Stimulated activated effector memory CD8-positive, alpha-beta T cell treated with anti-CD3 and anti-CD28 coated beads, Interleukin-12 subunit alpha, Interleukin-12 subunit beta, amount 100 ng/mL, for 72 hours (primary cell): ENCODE measurements around the gene TNFSF12.

Source experiments
- ATAC-seq: fragments of 150-1000 bp; cut with Tn5 transposase; 2 replicates; pipeline ENCODE4 v1.10.0; 2021
- DNase-seq, 2 donors: peaks; one replicate each; pipeline ENCODE4 v3.0.0; 2021 to 2022; ENCODE audit warnings: low spot score in 2 of 2
- H3K27ac Mint-ChIP-seq: one replicate; pipeline ENCODE4 v1.8.0; 2022; ENCODE audit warnings: mild to moderate bottlenecking, mixed read lengths
- H3K36me3 Mint-ChIP-seq: one replicate; pipeline ENCODE4 v1.8.0; 2022; ENCODE audit warnings: mild to moderate bottlenecking, mixed read lengths
- H3K4me1 Mint-ChIP-seq: one replicate; pipeline ENCODE4 v1.8.0; 2022; ENCODE audit warnings: mixed read lengths
- H3K4me3 Mint-ChIP-seq: one replicate; pipeline ENCODE4 v1.8.0; 2022; ENCODE audit warnings: mild to moderate bottlenecking, mixed read lengths
- H3K9me3 Mint-ChIP-seq: one replicate; pipeline ENCODE4 v1.8.0; 2022; ENCODE audit warnings: mixed read lengths

TNFSF12 gene

DNA sequence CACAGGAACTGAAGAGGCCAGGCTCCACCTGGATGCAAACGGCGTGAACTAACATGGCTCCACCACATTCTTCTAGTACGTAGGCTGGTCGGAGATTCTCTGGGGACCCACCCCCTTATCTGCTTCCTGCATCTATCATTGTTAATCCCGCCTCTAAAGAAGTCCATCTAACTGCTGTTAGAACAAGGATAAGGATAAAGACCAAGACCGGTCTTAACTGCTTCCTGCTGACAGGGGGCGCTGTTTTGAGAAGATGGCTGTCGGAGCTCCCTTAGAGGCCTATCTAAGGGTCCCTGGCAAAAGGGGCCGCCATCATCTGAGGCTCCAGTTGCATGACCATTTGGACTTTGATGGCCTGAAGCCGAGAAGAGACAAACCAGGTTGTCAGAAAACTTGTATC, 25.8 kb upstream of the TNFSF12 start:
- peak; percentile 26 to 67 for DNase-seq
- no peak overlapping the region for H3K4me3 Mint-ChIP-seq
- H3K4me1 Mint-ChIP-seq: peaks cover 6% of the 10 kb centered on the region
- no peaks in the 10 kb centered on the region for H3K36me3 Mint-ChIP-seq
- H3K9me3 Mint-ChIP-seq: no peaks in the 10 kb centered on the region
- no peak overlapping the region for H3K27ac Mint-ChIP-seq
- peak; percentile 75 for ATAC-seq

DNA sequence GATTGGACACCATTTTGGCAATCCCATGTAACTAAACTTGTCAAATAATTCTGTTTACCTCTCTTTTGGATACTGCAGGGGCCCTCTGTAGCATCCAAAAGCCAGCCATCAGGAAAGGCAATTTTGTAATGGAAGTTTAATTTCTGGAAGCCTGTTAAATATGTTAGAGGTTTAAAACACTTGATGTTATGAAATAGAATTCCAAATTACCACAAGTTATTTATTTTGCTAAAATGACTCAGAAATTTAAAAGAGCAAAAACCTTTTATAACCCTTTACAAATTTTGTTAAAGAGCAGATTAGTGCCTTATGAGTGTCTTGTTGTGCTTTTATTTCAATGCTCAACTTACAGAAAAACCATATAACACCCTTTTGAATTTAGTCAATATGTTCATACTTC, 20.0 kb upstream of the TNFSF12 start:
- Mint-ChIP-seq H3K4me1 (no peaks in the 10 kb centered on the region), H3K27ac (no peak overlapping the region), H3K9me3 (no peaks in the 10 kb centered on the region), H3K36me3 (no peaks in the 10 kb centered on the region), H3K4me3 (no peak overlapping the region)
- ATAC-seq (no peak), DNase-seq (no peak)

DNA sequence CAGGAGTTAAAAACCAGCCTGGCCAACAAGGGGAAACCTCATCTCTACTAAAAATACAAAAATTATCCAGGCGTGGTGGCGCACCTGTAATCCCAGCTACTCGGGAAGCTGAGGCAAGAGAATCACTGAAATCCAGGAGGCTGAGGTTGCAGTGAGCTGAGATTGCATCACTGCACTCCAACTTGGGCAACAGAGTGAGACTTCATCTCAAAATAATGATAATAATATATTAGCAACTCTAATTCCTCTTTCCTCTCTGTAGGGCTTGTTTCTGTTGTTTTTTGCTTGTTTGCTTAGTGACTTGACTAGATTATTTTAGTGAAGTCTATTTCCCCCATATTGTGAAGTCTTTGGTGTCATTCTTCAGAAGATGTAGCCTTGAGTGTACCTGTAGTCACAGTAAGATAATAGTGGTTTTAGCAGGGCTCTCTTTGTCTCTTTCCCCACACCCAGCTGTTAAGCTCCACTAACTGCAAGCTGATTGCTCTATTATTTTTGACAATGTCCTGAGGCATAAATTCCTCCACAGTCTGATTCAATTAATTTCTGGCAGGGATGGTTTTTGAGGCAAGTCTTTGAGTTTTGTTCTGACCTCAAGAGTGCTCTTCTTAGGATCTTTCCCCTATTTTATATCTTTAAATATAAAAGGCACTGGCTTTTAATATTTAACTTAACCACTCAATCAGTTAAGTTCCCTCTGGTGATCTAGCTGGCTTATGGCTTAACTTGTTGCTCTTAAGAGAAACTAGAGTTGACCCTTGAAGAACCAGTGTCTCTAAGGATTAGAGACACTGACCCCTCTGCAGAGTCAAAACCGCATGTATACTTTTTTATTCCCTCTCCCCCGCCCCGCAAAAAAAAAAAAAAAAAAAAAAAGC, 18.6 kb upstream of the TNFSF12 start:
- Mint-ChIP-seq H3K4me1 (no peaks in the 10 kb centered on the region), H3K9me3 (no peaks in the 10 kb centered on the region), H3K4me3 (no peak overlapping the region), H3K27ac (no peak overlapping the region), H3K36me3 (no peaks in the 10 kb centered on the region)
- DNase-seq (no peak), ATAC-seq (no peak)

DNA sequence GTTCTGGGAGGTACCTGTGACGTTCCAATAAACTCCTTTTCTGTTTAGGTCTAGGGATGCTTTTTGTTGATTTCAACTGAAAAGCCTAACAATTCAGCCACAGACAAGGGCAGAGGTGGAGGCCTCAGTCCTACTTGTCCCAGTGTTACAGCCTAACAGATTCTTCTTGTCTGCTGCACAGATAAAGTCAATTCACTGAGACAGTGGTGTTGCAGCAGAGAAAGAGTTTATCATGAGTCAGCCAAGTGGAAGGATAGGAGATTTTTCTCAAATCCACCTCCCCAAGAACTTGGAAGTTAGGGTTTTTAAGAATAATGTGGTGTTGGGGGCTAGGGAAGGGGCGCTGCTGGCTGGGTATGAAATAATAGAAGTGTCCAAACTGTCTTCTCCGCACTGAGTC, 10.8 kb upstream of the TNFSF12 start:
- Mint-ChIP-seq H3K9me3 (no peaks in the 10 kb centered on the region), H3K4me3 (no peak overlapping the region), H3K4me1 (no peaks in the 10 kb centered on the region), H3K27ac (no peak overlapping the region), H3K36me3 (no peaks in the 10 kb centered on the region)
- DNase-seq: no peak
- ATAC-seq: no peak

DNA sequence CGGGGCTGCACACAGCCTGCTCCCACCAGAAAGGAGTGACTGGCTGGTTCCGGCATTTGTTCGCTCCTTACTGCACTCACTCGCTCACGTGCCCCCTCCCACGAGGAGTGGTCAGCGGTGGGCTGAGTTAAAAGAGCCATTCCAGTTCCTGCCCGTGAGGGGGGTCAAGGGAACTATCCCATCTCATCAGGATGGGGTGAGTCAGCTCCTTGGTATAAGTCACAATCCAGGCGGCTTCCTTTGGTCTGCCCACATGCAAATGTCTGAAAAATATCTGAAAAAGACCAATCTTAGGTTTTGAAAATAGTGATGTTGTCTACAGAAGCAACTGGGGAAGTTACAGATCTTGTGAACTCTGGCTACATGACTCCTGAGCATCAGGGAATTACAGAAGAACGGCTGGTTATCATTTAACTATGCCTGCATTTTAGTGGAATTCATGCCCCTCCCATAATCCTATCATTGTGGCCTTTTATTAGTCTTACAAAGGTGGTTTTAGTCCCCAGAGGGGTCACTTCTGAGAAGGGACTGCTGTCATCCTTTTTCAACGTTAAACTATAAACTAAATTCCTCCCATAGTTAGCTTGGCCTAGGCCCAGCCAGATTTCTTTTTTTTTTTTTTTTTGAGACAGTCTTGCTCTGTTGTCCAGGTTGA, 9.8 kb upstream of the TNFSF12 start:
- no peak for ATAC-seq
- Mint-ChIP-seq H3K27ac (no peak overlapping the region), H3K4me1 (no peaks in the 10 kb centered on the region), H3K36me3 (no peaks in the 10 kb centered on the region), H3K4me3 (no peak overlapping the region), H3K9me3 (no peaks in the 10 kb centered on the region)
- no peak for DNase-seq

DNA sequence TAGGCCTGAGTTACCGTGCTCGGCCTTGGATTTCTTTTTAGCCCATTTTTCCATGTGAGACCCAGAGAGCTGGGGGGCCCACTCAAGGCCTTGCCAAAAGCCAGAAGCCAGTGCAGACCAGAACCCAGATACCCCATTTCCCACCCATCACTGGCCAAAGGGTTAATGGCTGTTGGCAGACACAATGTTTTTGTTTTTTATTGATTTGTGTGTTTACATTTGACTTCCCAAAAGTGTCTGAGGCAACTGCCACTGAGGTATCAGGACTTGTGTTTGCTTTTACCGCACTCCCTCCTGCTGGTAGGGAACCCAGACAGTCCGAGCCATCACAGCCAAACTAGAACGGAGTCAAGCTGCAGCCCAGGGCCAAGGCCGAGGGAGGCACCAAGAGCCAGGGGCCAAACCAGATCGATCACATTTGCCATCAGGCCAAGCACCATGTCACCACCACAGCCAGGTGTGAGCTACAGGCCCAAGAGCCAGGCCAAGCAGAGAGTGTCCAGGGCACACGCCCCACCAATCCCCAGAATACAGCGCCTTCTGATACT, 7.7 kb upstream of the TNFSF12 start:
- no peak for ATAC-seq
- no peak for DNase-seq
- no peak overlapping the region for H3K4me3 Mint-ChIP-seq
- no peaks in the 10 kb centered on the region for H3K9me3 Mint-ChIP-seq
- no peak overlapping the region for H3K27ac Mint-ChIP-seq
- H3K36me3 Mint-ChIP-seq: no peaks in the 10 kb centered on the region
- H3K4me1 Mint-ChIP-seq: no peaks in the 10 kb centered on the region

DNA sequence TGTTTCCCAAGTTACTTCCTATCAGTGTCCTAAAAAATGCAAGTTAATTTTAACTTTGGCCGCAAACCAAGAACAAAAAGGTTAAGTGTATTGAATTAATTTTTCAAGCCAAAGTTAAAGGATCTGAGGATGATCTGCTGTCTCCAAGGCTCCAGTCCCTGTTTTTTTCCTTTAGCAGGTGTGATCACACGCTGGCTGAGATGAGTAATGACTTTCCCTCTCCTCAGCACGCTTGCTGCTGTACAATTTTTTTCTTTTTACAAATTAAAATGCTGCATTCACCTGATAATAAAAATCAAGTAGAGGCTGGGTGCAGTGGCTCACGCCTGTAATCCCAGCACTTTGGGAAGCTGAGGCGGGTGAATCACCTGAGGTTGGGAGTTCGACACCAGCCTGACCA, 3.9 kb upstream of the TNFSF12 start:
- DNase-seq (no peak), ATAC-seq (no peak)
- Mint-ChIP-seq H3K9me3 (no peaks in the 10 kb centered on the region), H3K4me1 (peaks cover 21% of the 10 kb centered on the region), H3K27ac (no peak overlapping the region), H3K4me3 (no peak overlapping the region), H3K36me3 (no peaks in the 10 kb centered on the region)

DNA sequence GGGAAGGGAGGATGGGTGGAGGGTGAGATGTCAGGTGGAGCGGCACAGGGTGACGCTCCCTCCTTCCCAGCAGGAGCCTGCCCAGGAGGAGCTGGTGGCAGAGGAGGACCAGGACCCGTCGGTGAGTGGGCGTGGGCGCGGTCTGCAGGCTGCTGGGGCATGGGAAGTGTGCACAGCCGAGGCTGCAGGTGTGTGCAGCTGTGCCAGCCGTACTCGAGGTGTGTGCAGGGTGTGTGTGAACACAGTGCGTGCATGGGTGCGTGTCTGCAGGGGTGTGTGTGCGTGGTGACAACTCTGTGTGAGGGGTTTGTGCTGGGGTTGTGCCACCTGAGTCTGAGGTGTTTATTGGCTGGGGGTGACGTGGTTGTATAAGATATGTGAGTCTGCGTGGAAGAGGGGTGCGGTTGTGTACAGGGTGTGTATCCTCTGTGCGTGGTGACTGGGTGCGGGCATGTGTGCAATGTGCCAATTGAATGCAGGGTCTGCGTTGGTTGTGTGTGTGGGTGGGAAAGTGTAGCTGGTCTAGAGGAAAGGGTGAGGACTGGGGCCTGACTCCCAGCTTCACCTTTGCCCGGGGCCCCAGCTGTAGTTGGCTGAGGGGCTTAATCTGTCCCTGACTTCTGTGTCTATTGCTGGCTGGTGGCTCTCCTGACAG, 670 bp downstream of the TNFSF12 start:
- H3K9me3 Mint-ChIP-seq: no peaks in the 10 kb centered on the region
- H3K4me1 Mint-ChIP-seq: peaks cover 64% of the 10 kb centered on the region
- peaks cover 15% of the 10 kb centered on the region for H3K36me3 Mint-ChIP-seq
- peak overlapping the region; percentile 79 for H3K4me3 Mint-ChIP-seq
- peak; percentile 66 for ATAC-seq
- peak overlapping the region; percentile 93 for H3K27ac Mint-ChIP-seq
- DNase-seq: peak in 1 of 2 donors; percentile 70

DNA sequence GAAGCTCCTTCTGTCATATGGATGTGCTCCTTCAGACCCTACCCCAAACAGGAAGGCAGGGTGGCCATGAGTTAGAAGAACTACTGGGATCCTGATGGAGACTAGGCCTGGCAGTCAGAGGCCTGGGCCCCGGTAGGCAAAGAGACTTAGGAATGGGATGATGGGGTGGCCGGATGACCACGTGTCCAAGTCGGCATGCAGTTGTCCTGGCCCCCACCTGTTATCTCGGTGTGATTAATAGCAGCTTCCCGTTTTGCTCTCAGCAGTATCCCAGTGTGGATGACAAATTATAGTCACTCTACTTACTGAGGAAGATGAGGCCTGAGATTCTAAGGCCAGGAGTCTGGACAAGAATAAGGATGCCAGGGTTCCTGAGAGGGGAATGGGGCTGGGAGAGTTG, 1.5 kb downstream of the TNFSF12 start:
- H3K9me3 Mint-ChIP-seq: no peaks in the 10 kb centered on the region
- H3K27ac Mint-ChIP-seq: peak overlapping the region; percentile 93
- ATAC-seq (no peak), DNase-seq (no peak)
- H3K4me3 Mint-ChIP-seq: peak overlapping the region; percentile 79
- H3K36me3 Mint-ChIP-seq: peaks cover 16% of the 10 kb centered on the region
- H3K4me1 Mint-ChIP-seq: peaks cover 70% of the 10 kb centered on the region

DNA sequence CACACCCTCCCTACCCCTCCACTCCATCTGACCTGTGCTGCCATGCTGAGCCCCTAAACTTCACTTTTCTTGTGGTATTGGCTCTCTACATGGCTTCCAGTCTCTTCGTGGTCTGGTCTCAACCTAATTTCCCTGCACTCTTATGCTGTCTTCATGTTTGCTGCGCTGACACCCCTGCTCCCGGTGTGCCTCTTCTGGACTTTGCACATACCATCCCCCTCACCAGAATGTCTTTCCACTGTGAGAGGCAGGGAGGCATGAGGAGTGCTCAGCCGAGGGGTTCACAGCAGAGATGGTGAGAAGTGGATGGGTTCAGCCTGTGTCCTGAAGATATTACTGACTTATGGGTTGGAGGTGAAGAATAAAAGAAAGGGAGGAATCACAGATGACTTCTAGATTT, 2.5 kb downstream of the TNFSF12 start:
- Mint-ChIP-seq H3K9me3 (no peaks in the 10 kb centered on the region), H3K4me3 (peak overlapping the region; percentile 46), H3K36me3 (peaks cover 23% of the 10 kb centered on the region), H3K4me1 (peaks cover 75% of the 10 kb centered on the region), H3K27ac (peak overlapping the region; percentile 70)
- ATAC-seq: no peak
- no peak for DNase-seq

DNA sequence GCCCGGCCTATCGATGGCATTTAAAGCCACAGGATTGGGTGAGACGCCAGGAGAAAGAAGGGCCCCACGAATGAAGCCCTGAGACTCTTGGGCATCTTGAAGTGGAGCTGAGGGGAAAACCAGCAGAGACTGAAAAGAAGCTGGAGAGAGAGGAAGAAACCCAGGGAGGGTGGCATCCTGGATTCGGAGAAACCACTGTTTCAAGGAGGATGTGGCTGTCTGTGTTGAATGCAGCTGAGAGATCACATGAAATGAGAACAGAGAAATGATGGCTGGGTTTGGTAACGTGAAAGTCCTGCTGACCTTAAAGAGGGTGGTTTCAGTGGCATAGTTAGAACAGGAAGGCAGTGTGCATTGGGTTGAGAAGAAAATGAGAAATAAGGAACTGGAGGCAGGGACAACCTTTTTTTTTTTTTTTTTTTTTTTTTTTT, 3.8 kb downstream of the TNFSF12 start:
- DNase-seq: peak in 1 of 2 donors; percentile 66
- Mint-ChIP-seq H3K9me3 (no peaks in the 10 kb centered on the region), H3K27ac (peak overlapping the region; percentile 70), H3K4me3 (peak overlapping the region; percentile 46), H3K36me3 (peaks cover 23% of the 10 kb centered on the region), H3K4me1 (peaks cover 70% of the 10 kb centered on the region)
- peak; percentile 75 for ATAC-seq

DNA sequence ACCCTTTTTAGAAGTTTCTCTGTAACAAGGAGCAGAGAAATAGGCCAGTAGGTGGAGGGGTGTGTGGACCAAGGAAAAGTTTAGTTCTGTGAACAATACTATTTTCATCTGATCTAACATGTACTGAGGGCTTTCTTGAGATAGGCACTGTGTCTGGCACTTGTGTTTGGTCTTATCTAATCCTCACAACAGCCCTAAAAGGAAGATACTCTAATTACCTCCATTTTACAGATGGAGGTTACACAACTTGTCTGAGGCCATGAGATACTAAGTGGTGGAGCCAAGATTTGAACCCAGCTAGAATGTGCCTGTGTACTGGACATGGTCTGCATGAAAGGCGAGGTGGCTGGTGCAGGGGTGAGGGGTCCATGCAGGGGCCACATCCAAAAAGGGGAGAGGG, 4.5 kb downstream of the TNFSF12 start:
- ATAC-seq (no peak), DNase-seq (no peak)
- no peaks in the 10 kb centered on the region for H3K9me3 Mint-ChIP-seq
- H3K4me1 Mint-ChIP-seq: peaks cover 64% of the 10 kb centered on the region
- H3K4me3 Mint-ChIP-seq: peak overlapping the region; percentile 46
- H3K27ac Mint-ChIP-seq: peak overlapping the region; percentile 70
- peaks cover 25% of the 10 kb centered on the region for H3K36me3 Mint-ChIP-seq

DNA sequence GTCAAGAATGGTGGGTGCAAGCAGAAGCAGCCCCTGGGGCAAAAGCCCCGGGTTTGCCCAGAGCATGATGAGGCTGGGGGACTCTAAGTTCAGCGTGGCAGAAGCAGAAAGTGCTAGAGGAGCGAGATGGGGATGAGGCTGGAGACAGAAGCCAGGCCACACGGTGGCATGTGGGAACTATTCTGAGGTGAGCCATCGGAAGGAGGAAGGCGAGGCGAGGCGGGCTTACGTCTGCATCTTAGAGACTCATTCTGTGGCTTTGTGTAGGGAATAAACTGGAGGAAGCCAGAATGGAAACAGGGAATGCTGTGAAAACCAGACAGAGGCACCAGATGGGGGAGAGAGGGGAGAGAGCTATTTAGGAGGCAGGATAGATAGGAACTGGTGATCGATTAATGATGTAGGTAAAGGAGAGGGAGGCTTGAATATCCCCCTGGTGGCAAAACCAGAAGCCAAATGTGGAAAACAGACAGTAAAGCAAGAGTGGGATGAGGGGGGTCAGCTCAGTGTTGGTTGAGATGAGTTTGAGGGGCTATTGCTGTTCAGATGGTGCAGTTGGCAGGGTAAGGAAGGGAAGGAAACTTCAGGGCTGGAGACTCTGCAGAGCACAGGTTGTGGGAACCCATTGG, 6.6 kb downstream of the TNFSF12 start:
- Mint-ChIP-seq H3K9me3 (no peaks in the 10 kb centered on the region), H3K4me3 (no peak overlapping the region), H3K27ac (peak overlapping the region; percentile 7), H3K36me3 (peaks cover 40% of the 10 kb centered on the region), H3K4me1 (peaks cover 66% of the 10 kb centered on the region)
- ATAC-seq (no peak), DNase-seq (no peak)

DNA sequence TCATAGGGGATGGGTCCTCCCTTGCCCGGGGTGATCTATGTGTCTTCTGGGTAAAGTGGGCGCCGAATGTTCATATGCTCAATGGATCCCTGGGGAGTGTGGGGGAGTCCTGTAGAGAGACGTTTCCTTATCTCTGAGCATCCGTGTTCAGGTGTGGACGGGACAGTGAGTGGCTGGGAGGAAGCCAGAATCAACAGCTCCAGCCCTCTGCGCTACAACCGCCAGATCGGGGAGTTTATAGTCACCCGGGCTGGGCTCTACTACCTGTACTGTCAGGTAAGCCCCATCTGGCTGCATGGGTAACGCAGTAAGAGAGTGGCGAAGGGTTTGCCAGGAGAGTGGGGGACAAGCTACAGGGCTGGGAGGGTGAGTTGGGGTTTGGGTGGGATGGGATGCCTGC, 7.8 kb downstream of the TNFSF12 start:
- Mint-ChIP-seq H3K4me1 (peaks cover 61% of the 10 kb centered on the region), H3K9me3 (no peaks in the 10 kb centered on the region), H3K36me3 (peaks cover 45% of the 10 kb centered on the region), H3K27ac (peak overlapping the region; percentile 76), H3K4me3 (no peak overlapping the region)
- DNase-seq: no peak
- ATAC-seq: no peak

DNA sequence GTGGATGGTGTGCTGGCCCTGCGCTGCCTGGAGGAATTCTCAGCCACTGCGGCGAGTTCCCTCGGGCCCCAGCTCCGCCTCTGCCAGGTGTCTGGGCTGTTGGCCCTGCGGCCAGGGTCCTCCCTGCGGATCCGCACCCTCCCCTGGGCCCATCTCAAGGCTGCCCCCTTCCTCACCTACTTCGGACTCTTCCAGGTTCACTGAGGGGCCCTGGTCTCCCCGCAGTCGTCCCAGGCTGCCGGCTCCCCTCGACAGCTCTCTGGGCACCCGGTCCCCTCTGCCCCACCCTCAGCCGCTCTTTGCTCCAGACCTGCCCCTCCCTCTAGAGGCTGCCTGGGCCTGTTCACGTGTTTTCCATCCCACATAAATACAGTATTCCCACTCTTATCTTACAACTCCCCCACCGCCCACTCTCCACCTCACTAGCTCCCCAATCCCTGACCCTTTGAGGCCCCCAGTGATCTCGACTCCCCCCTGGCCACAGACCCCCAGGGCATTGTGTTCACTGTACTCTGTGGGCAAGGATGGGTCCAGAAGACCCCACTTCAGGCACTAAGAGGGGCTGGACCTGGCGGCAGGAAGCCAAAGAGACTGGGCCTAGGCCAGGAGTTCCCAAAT, 8.4 kb downstream of the TNFSF12 start:
- Mint-ChIP-seq H3K4me1 (peaks cover 56% of the 10 kb centered on the region), H3K36me3 (peaks cover 51% of the 10 kb centered on the region), H3K4me3 (no peak overlapping the region), H3K9me3 (no peaks in the 10 kb centered on the region), H3K27ac (no peak overlapping the region)
- ATAC-seq (no peak), DNase-seq (no peak)
